HG03571 (cell line): ENCODE data around the gene FGF9.

ENCODE experiments used
- ATAC-seq: cut with Tn5 transposase; IDR thresholded peaks from one replicate; pipeline ENCODE4 v1.9.1; 2021; ENCODE audit not compliant: unreplicated experiment

The FGF9 gene

GRCh38 chr13:21670883-21671619, at the start of gene FGF9:
Gene FGF9, plus strand, starts transcription at chr13:21671073. Its CDS starts 840 bp downstream, at chr13:21671913.
- peak; percentile 73 for ATAC-seq

DNA sequence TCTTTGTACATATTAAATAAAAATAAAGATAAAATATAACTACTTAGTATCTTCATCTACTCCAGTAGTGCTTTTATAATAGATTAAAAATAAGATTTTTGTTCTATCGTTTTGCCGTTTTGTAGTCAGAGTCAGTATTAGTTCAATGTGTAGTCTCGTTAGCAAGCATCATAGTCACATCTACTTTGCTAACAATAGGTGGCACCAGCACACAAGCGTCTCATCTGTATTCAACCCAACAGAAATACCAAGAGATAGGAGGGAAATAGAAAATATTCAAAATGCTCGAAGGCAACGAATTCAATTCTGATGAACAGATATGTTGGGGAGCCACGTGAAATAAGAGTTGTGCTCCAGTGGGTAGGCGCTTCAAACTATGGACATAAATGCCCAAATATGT, 45.5 kb upstream of the FGF9 start:
- ATAC-seq = no peak

GRCh38 chr13:21632196-21632595, 38.7 kb upstream of the FGF9 start:
- no peak for ATAC-seq

DNA sequence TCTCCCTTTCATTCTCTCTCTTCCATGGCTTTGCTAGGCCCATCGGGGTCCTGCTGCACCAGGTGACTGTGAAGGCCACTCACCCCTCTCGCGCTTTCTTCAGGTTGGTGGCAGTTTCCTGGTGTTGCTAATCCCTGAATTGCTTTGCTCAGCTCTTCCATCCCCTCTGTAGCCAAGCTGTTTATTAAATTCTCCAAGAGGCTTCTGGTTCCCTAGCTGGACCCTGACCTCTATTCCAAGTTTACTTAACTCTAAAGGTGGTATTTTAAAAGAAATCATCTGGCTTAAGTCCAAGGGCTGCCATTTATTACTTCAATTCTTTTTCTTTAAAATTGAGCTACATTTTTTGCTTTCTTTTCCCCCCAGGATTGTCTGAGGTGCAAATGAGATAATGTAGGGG, 34.2 kb upstream of the FGF9 start:
- ATAC-seq = no peak

DNA sequence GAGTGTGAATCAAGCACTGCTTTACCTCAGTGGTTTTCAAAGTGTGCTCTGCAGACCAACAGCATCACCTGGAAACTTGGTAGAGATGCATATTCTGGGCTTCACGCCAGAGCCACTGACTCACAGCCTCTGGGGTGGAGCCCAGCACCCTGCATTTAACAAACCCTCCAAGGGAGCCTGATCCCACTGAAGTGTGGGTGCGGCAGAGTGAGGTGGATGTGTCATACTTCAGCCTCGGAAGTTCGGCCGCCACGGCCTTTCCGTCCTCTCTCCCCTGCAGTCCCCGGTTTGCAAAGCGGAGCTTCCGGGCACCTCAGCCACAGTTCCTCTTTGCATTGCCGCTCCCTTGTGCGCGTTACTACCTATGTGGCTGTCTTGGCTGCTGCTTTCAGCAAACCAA, 33.6 kb upstream of the FGF9 start:
- ATAC-seq = no peak

DNA sequence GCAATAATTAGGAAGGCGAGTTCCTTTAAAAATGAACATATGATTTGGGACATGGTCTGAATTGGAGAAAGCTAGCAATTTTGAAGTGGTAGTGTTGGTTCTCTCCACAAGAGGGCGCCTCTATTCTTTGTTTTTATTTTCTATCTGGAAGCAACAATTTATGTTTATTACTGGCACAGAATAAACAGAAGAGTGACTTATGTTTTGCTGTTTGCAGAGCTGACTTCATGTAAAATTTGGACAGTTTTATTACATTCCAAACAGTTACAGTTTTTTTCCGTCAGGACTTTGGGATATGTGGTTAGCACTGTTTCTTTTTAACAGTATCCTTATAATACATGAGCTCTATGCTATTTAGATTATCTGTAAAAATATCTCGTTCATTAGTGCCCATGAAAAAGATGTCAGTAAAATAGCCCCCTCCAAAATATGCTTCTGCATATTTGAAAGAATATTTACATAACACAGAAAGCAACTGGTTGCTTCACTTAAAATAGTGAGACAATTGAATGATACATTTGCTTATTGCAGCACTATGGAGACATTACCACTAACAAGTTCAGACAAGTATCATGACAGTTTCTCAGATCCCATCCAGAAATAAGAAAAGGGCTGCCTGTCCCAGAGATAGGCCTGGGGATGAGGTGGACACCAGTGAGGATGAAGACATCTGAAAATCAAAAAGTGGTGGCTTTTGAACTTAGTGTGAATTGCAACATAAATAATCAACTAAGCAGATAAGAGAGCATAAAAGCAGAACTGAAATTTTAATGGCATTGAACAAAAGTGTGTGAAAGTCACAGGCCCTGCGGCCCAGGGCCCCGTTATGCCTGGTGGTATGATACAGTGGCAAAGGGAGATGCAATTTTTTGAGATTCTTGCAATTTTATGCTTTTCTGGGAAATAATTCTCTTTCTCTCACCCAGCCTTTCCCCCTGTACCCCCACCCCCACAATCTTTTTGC, 32.3 kb upstream of the FGF9 start:
- no peak for ATAC-seq

DNA sequence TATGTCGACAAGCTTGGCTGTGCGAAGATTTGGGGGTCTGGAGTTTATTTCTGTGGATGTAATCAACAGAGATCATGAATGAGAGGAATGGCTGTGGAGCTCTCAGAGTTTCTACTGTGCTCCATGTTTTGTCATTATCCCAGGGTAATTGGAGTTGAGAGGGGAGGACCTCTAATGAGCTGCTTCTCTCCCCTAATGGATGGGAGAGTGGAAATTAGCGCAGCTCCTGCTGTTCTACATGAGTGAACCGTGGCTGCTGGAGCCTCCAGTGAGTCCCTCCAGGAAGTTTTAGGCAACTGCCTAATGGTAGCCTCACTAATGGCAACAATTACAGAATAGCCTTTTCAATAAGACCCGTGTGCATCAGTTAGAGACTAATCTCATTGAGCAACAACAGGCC, 31.3 kb upstream of the FGF9 start:
- no peak for ATAC-seq

DNA sequence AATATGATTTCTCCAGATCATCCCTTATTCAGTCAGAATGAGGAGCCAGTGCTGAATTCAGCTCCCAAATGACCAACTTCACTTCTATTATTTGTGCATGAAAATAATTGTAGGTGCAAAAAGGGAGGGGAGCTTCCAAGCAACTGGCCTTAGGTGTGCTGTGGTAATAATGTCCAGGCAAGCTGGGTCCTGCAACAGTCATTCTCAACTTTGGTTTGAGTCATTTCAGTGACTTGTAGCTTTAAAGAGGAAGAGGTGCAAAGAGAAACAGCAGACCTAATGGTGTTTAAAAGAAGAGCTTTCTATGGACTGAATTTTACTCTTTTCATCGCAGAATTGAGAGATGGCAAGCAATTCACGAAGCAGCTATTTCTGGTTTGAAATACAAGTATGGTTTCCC, 29.2 kb upstream of the FGF9 start:
- ATAC-seq = no peak

GRCh38 chr13:21657538-21657937, 13.3 kb upstream of the FGF9 start:
- ATAC-seq = no peak

DNA sequence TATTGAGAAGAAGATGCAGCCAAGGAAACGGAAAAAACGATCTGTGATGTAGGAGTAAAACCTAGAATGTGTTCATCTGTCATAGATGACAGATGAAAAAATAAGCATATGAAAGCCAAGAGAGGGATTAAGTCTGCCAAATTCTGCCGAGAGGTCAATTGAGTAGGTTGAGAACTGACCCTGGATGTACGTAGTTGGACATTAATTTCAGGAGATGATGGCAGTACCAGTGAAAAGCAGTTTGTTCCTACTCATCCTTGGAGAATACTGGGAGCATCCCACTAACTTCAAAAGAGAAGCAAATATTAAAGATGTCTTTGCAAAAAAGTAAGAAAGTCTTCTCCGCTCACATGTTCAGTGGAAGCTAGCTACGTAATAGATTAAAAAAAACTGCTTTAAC, 11.8 kb upstream of the FGF9 start:
- no peak for ATAC-seq

DNA sequence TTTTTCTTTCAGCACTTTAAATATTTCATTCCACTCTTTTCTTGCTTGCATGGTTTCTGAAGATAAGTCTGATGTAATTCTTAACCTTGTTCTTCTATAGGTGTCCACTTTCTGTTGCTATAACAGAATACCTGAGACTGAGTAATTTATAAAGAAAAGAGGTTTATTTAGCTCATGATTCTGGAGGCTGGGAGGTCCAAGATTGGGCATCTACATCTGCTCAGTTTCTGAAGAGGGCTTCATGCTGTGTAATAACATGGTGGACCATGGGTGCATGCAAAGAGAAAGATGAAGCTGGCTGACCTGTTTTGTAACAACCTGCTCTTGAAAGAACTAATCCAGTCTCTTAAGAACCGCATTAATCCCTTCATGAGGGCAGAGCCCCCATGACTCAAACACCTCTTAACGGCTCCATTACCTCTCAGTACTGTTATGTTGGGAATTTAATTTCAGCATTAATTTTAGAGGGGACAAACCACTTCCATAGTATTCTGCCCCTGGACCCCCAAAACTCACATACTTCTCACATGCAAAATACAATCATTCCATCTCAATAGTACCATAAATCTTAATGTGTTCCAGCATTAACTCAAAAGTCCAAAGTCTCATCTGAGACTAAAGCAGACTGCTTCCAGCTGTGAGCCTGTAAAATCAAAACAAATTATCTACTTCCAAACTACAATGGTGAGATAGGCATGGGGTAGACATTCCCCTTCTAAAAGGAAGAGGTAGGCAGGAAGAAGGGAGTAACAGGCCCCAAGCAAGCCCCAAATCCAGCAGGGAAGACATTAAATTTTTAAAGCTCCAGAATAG, 9.6 kb upstream of the FGF9 start:
- ATAC-seq = no peak

- ATAC-seq = no peak
These were observed 7.7 kb upstream of the FGF9 start for GRCh38 chr13:21663197-21663596.

GRCh38 chr13:21668732-21669275, 2.1 kb upstream of the FGF9 start:
- no peak for ATAC-seq

DNA sequence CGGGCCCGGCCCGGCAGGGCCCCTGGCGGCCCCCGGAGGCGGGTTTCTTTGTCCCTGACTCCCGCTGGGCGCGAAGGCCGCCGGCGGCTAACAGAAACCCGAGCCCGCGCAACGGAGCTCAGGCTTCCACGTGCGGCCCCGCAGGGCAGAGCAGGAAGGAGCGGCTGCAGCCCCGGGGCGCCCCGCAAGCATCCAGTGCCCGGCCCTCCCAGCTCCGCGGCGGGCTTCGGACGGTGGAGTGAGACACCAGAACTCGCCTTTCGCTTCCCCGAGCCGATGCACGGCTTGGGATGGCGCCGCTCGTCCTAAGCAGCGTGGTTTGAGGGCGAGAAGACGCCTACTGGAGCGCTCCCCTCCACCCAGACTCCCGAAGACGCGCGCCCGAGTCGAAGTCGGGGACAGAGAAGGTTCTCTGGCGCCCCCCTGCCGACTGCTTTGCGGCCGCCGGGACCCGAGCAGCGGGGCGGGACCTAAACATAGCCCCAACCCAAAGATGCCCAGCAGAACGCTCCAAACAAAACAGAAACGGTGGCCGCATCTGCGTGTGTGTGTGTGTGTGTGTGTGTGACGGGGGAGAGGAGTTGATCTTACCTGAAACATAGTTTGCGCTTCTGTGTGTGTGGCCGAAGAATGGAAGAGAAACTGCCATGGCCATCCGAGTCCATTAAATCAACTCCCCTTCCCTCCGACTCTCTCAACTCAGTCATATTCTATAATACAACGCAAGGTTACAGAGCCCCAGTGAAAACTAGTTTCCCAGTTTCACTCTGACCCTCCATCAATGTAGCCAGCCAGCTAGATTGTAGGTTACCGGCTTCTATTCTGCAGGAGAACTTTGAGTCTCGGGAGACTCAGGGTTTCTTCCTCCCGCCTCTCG, 629 bp upstream of the FGF9 start:
- peak; percentile 21 for ATAC-seq

GRCh38 chr13:21671620-21672286, 880 bp downstream of the FGF9 start:
- ATAC-seq = no peak

- ATAC-seq = no peak
These were observed 1.4 kb downstream of the FGF9 start for GRCh38 chr13:21672287-21672680.

GRCh38 chr13:21672796-21673538, 2.1 kb downstream of the FGF9 start:
- ATAC-seq = no peak

GRCh38 chr13:21673539-21673788, 2.6 kb downstream of the FGF9 start:
- no peak for ATAC-seq
